Neuronal stem cell (in vitro differentiated cells): ENCODE results near the gene PTPRD.

Experiments used
- DNase-seq: peaks from one replicate; pipeline ENCODE4 v3.0.0-alpha.2; 2013; ENCODE audit warnings: low spot score
- H2AFZ ChIP-seq: one replicate; pipeline ENCODE4 v1.6.1; 2013; ENCODE audit warnings: mild to moderate bottlenecking, low read length, inconsistent platforms
- H2AK5ac ChIP-seq: 2 replicates; pipeline ENCODE4 v1.6.1; 2013; ENCODE audit warnings: low read depth, mild to moderate bottlenecking, inconsistent platforms, low read length, moderate library complexity, mixed read lengths
- H2BK120ac ChIP-seq: 2 replicates; pipeline ENCODE4 v1.6.1; 2013; ENCODE audit warnings: low read depth, mild to moderate bottlenecking, inconsistent platforms, low read length, moderate library complexity, mixed read lengths
- H2BK12ac ChIP-seq: one replicate; pipeline ENCODE4 v1.6.1; 2013; ENCODE audit warnings: low read length, inconsistent platforms
- H2BK15ac ChIP-seq: 2 replicates; pipeline ENCODE4 v1.6.1; 2013; ENCODE audit warnings: mild to moderate bottlenecking, low read length, inconsistent platforms, mixed read lengths
- H2BK5ac ChIP-seq: one replicate; pipeline ENCODE4 v1.6.1; 2013; ENCODE audit warnings: inconsistent platforms, mild to moderate bottlenecking, low read length, moderate library complexity
- H3K14ac ChIP-seq: one replicate; pipeline ENCODE4 v1.6.1; 2013; ENCODE audit warnings: low read length, inconsistent platforms
- H3K18ac ChIP-seq: 2 replicates; pipeline ENCODE4 v1.6.1; 2013; ENCODE audit warnings: low read length, inconsistent platforms
- H3K23ac ChIP-seq: 2 replicates; pipeline ENCODE4 v1.6.1; 2013; ENCODE audit warnings: low read depth, mild to moderate bottlenecking, mixed read lengths, low read length, inconsistent platforms; ENCODE audit not compliant: poor library complexity
- H3K27ac ChIP-seq: replicated peaks from 3 replicates; pipeline ENCODE4 v1.5.1; 2013; ENCODE audit warnings: low read length, inconsistent platforms
- H3K27me3 ChIP-seq, 3 experiments: 2 replicates each; pipeline ENCODE4 v1.6.1; 2013; ENCODE audit warnings: low read length in 3 of 3, mild to moderate bottlenecking in 2 of 3, inconsistent platforms in 1 of 3, low read depth in 1 of 3, mixed read lengths in 1 of 3, moderate library complexity in 1 of 3; ENCODE audit not compliant: control insufficient read depth in 3 of 3, insufficient read depth in 3 of 3
- H3K36me3 ChIP-seq, 2 donors: replicated peaks in 1 of 2; 2 replicates each; pipeline ENCODE4 v1.6.1; 2013; ENCODE audit warnings: low read length in 2 of 2; ENCODE audit not compliant: control insufficient read depth in 2 of 2, insufficient read depth in 2 of 2
- H3K4ac ChIP-seq: 2 replicates; pipeline ENCODE4 v1.6.1; 2013; ENCODE audit warnings: inconsistent platforms, mild to moderate bottlenecking, low read length, moderate library complexity
- H3K4me1 ChIP-seq, 2 donors: 1 replicate in 1 of 2; 2 replicates in 1 of 2; pipeline ENCODE4 v1.6.1; 2013; ENCODE audit warnings: low read length in 2 of 2, low read depth in 1 of 2; ENCODE audit not compliant: control insufficient read depth in 2 of 2, insufficient read depth in 1 of 2
- H3K4me2 ChIP-seq: one replicate; pipeline ENCODE4 v1.6.1; 2013; ENCODE audit warnings: mild to moderate bottlenecking, low read length, inconsistent platforms; ENCODE audit not compliant: insufficient read depth, poor library complexity, severe bottlenecking
- H3K4me3 ChIP-seq, 2 donors: 2 replicates each; pipeline ENCODE4 v1.5.1; 2013; ENCODE audit warnings: low read length in 2 of 2, mild to moderate bottlenecking in 2 of 2, inconsistent platforms in 1 of 2, moderate library complexity in 1 of 2
- H3K79me1 ChIP-seq: one replicate; pipeline ENCODE4 v1.6.1; 2013; ENCODE audit warnings: low read depth, mild to moderate bottlenecking, inconsistent platforms, low read length, moderate library complexity
- H3K9ac ChIP-seq: one replicate; pipeline ENCODE4 v1.6.1; 2013; ENCODE audit warnings: mild to moderate bottlenecking, low read depth, low read length, inconsistent platforms; ENCODE audit not compliant: poor library complexity
- H3K9me3 ChIP-seq, 2 donors: replicated peaks in 1 of 2; 2 replicates each; pipeline versions ENCODE3 to v1.6.1; 2013; ENCODE audit warnings: low read length in 2 of 2, mild to moderate bottlenecking in 2 of 2, inconsistent platforms in 1 of 2, low read depth in 1 of 2, mixed read lengths in 1 of 2, moderate library complexity in 1 of 2; ENCODE audit not compliant: control insufficient read depth in 2 of 2, insufficient read depth in 1 of 2
- H4K8ac ChIP-seq: one replicate; pipeline ENCODE4 v1.6.1; 2013; ENCODE audit warnings: low read depth, mild to moderate bottlenecking, inconsistent platforms, low read length, moderate library complexity
- H4K91ac ChIP-seq: one replicate; pipeline ENCODE4 v1.6.1; 2013; ENCODE audit warnings: low read length, low read depth, mild to moderate bottlenecking, inconsistent platforms; ENCODE audit not compliant: poor library complexity
- WGBS, 2 donors: extraction: QIAGEN DNeasy Blood & Tissue Kit; methylation state at CpG; one replicate each; pipeline ENCODE4 v1.1.7; 2013; ENCODE audit warnings: missing lambda C conversion rate in 2 of 2, mixed read lengths in 1 of 2; ENCODE audit not compliant: insufficient read length in 2 of 2, insufficient replicate concordance in 1 of 2; ENCODE audit errors: extremely low coverage in 2 of 2; 5-methylcytosine and 5-hydroxymethylcytosine counted together

Gene PTPRD

DNA sequence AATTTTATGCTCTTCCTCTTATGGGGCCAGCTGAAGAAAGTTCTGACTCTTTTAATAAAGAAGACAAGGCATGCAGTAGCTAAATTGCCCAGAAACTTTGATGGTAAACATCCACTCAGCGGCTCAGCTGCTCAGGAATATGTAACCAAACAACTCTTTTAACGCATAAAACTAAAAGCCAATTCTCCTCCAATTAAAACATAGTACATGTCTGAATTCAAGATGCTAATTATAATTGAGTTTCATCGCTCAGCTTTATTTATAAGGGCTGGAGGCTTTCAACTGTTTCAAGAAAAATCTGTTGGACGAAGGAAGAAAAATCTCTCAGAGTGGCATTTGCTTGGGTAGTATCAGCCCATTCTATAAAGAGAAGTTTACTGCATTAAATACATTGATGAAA lies 359.5 kb downstream of the PTPRD start:
- Histone ChIP-seq H3K4me2 (no peak overlapping the region), H3K18ac (no peak overlapping the region), H3K36me3 (no peaks in the 10 kb centered on the region), H3K9me3 (no peaks in the 10 kb centered on the region), H2AK5ac (no peak overlapping the region), H3K4me1 (no peaks in the 10 kb centered on the region), H3K23ac (no peak overlapping the region), H3K9ac (no peak overlapping the region), H4K91ac (no peak overlapping the region), H3K27me3 (no peaks in the 10 kb centered on the region), H4K8ac (no peak overlapping the region), H3K14ac (no peak overlapping the region), H2BK5ac (no peak overlapping the region), H2BK15ac (no peak overlapping the region), H2AFZ (no peak overlapping the region), H2BK120ac (no peak overlapping the region), H3K27ac (no peak overlapping the region), H3K4me3 (no peak overlapping the region), H3K4ac (no peak overlapping the region), H2BK12ac (no peak overlapping the region), H3K79me1 (no peaks in the 10 kb centered on the region)
- no CpG with 5 or more reads among the region's 4 CpGs for WGBS, 2 donors
- DNase-seq: no peak

DNA sequence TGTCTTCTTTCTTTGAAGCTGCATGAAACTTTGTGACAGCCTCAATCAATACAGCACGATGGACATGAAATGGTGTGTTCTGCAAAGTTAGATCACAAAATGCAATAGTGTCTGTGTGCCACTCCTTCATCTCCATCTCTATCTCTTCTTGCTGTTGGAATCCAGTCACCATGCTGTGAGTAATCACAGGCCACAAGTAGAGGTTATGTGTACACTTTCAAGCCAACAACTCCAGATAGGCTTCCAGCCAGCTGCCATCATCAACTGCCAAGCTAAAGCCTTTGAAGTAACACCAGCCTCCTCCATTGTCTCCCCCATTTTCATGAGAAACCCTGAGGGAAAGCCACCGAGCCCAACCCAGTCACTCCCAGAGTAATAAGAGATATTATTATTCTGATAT lies 360.6 kb downstream of the PTPRD start:
- Histone ChIP-seq H3K14ac (no peak overlapping the region), H3K79me1 (no peaks in the 10 kb centered on the region), H2BK15ac (no peak overlapping the region), H3K4me3 (no peak overlapping the region), H4K91ac (no peak overlapping the region), H3K9me3 (no peaks in the 10 kb centered on the region), H3K9ac (no peak overlapping the region), H3K23ac (no peak overlapping the region), H3K4ac (no peak overlapping the region), H2BK120ac (no peak overlapping the region), H3K27me3 (no peaks in the 10 kb centered on the region), H2AK5ac (no peak overlapping the region), H3K4me2 (no peak overlapping the region), H3K27ac (no peak overlapping the region), H2BK12ac (no peak overlapping the region), H2AFZ (no peak overlapping the region), H4K8ac (no peak overlapping the region), H2BK5ac (no peak overlapping the region), H3K36me3 (no peaks in the 10 kb centered on the region), H3K18ac (no peak overlapping the region), H3K4me1 (no peaks in the 10 kb centered on the region)
- WGBS, 2 donors: no CpG with 5 or more reads among the region's 2 CpGs
- no peak for DNase-seq

DNA sequence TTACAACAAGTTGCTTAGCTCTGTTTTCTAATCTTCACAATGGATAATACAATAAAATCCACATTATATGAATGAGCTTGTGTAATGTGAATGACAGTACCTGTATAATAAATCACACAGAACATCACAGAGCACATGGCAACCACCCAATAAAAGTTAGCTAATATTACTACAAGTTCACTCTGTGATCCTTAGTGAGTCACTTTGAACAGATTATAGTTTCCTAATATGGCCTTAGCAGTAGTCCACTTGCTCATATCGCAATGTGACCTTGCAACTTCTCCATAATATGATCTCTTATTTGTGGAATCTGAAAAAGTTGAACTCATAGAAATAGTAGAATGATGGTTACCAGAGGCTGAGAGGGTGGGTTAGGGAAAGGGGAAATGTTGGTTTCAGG lies 361.3 kb downstream of the PTPRD start:
- Histone ChIP-seq H3K27ac (no peak overlapping the region), H2AK5ac (no peak overlapping the region), H2BK120ac (no peak overlapping the region), H3K9me3 (no peaks in the 10 kb centered on the region), H3K4me2 (no peak overlapping the region), H3K4me3 (no peak overlapping the region), H3K23ac (no peak overlapping the region), H3K79me1 (no peaks in the 10 kb centered on the region), H3K4me1 (no peaks in the 10 kb centered on the region), H3K4ac (no peak overlapping the region), H3K36me3 (no peaks in the 10 kb centered on the region), H2BK5ac (no peak overlapping the region), H3K18ac (no peak overlapping the region), H2BK15ac (no peak overlapping the region), H2BK12ac (no peak overlapping the region), H3K9ac (no peak overlapping the region), H2AFZ (no peak overlapping the region), H4K91ac (no peak overlapping the region), H3K27me3 (no peaks in the 10 kb centered on the region), H3K14ac (no peak overlapping the region), H4K8ac (no peak overlapping the region)
- no CpG with 5 or more reads among the region's 1 CpG for WGBS, 2 donors
- no peak for DNase-seq

- Histone ChIP-seq H3K14ac (no peak overlapping the region), H2AFZ (no peak overlapping the region), H3K79me1 (no peaks in the 10 kb centered on the region), H4K8ac (no peak overlapping the region), H3K4me2 (no peak overlapping the region), H3K27ac (no peak overlapping the region), H4K91ac (no peak overlapping the region), H2BK12ac (no peak overlapping the region), H3K9ac (no peak overlapping the region), H3K18ac (no peak overlapping the region), H2BK15ac (no peak overlapping the region), H2BK120ac (no peak overlapping the region), H3K4me3 (no peak overlapping the region), H2AK5ac (no peak overlapping the region), H2BK5ac (no peak overlapping the region), H3K9me3 (no peaks in the 10 kb centered on the region), H3K23ac (no peak overlapping the region), H3K4me1 (no peaks in the 10 kb centered on the region), H3K27me3 (no peaks in the 10 kb centered on the region), H3K36me3 (no peaks in the 10 kb centered on the region), H3K4ac (no peak overlapping the region)
- WGBS, 2 donors: no CpG with 5 or more reads among the region's 1 CpG
- DNase-seq: no peak
Measured at GRCh38 chr9:10250219-10250618, 362.6 kb downstream of the PTPRD start.
